WTC11 (cell line): ENCODE data around the gene WDFY4.

Experiments
- TEAD1 ChIP-seq: sonication (generic); formaldehyde crosslinking; IDR thresholded peaks from 2 replicates; pipeline ENCODE4 v1.8.0; 2022; ENCODE audit warnings: mild to moderate bottlenecking, missing genetic modification reagents
- TF ChIP-seq, protein P1 (sequence below): fragments of 200-600 bp; IDR thresholded peaks from 2 replicates; pipeline ENCODE4 v1.8.0; 2022; ENCODE audit warnings: antibody characterized with exemption

DNA sequence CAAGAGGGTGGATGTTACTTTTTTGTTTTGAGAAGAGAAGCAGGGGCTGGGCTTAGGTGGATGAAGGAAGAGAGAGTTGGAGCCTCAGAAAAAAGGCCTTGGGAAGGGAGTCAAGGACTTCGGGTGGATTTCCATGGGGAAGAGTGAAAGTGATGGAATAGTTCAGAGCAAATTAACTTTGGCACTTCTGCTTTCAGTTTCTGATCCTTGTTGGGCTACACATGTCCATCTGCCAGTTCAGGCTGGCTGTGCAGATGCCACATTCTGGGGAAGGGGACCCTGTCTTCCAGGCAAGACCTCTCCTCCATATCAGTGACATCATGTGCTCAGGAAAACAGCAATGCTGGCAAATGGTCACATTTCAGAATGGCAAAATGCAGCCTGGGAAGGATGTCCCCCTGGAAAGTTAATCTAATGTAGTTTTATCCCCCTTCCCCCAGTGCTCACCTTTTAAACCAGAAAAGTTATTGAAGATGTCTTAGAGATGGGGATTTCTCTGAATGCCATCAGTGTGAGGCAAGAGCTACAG lies 86.0 kb downstream of the WDFY4 start:
- TF ChIP-seq TEAD1 (CRISPR knock-in tag) = no peak
- TF ChIP-seq, protein P1, sequence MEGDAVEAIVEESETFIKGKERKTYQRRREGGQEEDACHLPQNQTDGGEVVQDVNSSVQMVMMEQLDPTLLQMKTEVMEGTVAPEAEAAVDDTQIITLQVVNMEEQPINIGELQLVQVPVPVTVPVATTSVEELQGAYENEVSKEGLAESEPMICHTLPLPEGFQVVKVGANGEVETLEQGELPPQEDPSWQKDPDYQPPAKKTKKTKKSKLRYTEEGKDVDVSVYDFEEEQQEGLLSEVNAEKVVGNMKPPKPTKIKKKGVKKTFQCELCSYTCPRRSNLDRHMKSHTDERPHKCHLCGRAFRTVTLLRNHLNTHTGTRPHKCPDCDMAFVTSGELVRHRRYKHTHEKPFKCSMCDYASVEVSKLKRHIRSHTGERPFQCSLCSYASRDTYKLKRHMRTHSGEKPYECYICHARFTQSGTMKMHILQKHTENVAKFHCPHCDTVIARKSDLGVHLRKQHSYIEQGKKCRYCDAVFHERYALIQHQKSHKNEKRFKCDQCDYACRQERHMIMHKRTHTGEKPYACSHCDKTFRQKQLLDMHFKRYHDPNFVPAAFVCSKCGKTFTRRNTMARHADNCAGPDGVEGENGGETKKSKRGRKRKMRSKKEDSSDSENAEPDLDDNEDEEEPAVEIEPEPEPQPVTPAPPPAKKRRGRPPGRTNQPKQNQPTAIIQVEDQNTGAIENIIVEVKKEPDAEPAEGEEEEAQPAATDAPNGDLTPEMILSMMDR = no peak
